ENCODE data around the gene TRAPPC6A.

- TF ChIP-seq POLR2A (IDR thresholded peaks at IDR 0.05) (no peak), CTCF (IDR thresholded peaks at IDR 0.05) (no peak), EP300 (IDR thresholded peaks at IDR 0.05; ENCODE audit: low read depth) (no peak)
These were observed 4.7 kb upstream of the TRAPPC6A start for GRCh38 chr19:45182758-45183157.

Data from transverse colon (tissue), 3 donors.